GM19035 (cell line): Measurements from ENCODE around the gene EMILIN2.
"Not testable (repeated sequence)": the region's sequence is repeated elsewhere in the genome, so short reads cannot be mapped to it uniquely, and the experiment has no call there.

Experiments
- ATAC-seq: cut with Tn5 transposase; IDR thresholded peaks from one replicate; pipeline ENCODE4 v1.9.1; 2021; ENCODE audit not compliant: unreplicated experiment

EMILIN2 gene

GRCh38 chr18:2846636-2847316 is at the start of gene EMILIN2:
Gene EMILIN2, plus strand, starts transcription at chr18:2847006. Its CDS starts 183 bp downstream, at chr18:2847189.
- peak; percentile 47 for ATAC-seq

DNA sequence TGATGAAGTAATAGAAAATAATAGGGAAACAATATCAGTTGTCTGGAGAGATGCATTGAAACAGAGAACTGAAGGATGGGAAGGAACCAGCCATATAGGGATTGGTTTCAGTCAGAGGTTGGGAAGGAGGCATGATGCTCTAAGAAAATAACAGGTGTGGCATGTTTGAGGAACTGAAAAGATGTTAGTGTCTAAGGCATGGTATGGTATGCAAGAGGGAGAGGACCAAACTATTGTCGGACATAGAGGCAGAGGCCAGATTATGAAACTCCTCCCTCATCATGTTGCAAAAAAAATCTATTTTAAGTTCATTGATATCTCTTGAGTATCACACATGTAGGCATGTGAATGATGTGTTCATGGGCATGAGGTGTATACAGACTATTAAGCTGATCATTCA is 48.9 kb upstream of the EMILIN2 start:
- no peak for ATAC-seq

GRCh38 chr18:2799369-2799768 is 47.4 kb upstream of the EMILIN2 start:
- ATAC-seq: no peak

- no peak for ATAC-seq
Observed at GRCh38 chr18:2805970-2806943, 40.5 kb upstream of the EMILIN2 start.

DNA sequence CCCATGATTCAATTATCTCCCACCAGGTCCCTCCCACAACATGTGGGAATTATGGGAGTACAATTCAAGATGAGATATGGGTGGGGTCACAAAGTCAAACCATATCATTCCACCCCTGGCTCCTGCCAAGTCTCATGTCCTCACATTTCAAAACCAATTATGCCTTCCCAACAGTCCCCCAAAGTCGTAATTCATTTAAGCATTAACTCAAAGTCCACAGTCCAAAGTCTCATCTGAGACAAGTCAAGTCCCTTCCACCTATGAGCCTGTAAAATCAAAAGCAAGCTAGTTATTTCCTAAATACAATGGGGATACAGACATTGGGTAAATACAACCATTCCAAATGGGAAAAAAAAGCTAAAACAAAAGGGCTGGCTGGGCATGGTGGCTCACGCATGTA is 38.2 kb upstream of the EMILIN2 start:
- not testable (repeated sequence) for ATAC-seq

GRCh38 chr18:2809666-2810183 is 37.1 kb upstream of the EMILIN2 start:
- ATAC-seq: not testable (repeated sequence)

GRCh38 chr18:2811416-2811815 is 35.4 kb upstream of the EMILIN2 start:
- ATAC-seq: no peak

GRCh38 chr18:2814928-2815327 is 31.9 kb upstream of the EMILIN2 start:
- ATAC-seq: no peak

DNA sequence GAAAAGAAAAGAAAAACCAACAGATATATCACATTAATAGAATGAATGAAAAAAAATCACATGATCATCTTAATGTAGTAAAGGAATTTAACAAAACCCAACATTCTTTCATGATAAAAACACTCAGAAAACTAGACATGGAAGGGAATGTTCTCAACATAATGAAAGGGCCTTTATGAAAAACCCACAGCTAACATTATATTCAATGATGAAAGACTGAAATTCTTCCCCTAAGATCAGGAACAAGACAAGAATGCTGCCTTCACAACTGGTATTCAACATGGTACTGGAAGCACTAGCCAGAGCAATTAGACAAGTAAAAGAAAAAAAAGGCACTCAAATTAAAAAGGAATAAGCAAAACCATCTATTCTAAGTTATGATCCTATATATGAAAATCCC is 28.5 kb upstream of the EMILIN2 start:
- no peak for ATAC-seq

DNA sequence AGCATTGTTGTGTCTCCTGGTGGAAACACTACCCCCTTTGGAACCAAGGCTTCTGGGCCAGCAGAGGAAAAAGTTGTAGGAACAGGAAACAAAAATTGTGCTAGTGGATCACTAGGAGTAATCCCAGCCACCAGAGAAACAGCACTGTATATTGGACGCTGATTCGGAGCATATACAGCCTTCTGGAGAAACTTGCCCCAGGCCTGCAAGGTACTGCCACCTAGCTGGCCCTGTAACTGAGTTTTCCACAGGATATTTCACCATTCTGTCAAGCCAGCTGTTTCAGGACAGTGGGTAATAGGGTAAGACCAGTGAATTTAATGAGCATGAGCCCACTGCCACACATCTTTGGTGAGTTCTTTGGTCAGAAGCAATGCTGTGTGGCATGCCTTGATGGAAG is 25.1 kb upstream of the EMILIN2 start:
- ATAC-seq: no peak

- no peak for ATAC-seq
Observed at GRCh38 chr18:2822213-2822921, 24.4 kb upstream of the EMILIN2 start.

GRCh38 chr18:2823202-2823601 is 23.6 kb upstream of the EMILIN2 start:
- no peak for ATAC-seq

GRCh38 chr18:2823966-2824365 is 22.8 kb upstream of the EMILIN2 start:
- ATAC-seq: no peak

DNA sequence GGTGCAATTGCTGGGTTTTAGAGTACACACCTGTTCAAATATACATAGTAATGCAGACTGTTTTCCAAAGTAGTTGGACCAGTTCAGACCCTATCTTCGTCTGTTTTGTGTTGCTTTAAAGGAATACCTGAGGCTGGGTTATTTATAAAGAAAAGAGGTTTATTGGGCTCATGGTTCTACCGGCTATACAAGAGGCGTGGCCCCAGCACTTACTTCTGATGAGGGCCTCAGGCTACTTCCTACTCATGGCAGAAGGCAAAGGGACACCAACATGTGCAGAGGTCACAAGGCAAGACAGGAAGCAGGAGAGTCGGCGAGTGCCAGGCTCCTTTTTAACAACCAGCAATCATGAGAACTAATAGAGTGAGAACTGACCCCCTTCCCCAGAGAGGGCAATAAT is 21.9 kb upstream of the EMILIN2 start:
- ATAC-seq: no peak

DNA sequence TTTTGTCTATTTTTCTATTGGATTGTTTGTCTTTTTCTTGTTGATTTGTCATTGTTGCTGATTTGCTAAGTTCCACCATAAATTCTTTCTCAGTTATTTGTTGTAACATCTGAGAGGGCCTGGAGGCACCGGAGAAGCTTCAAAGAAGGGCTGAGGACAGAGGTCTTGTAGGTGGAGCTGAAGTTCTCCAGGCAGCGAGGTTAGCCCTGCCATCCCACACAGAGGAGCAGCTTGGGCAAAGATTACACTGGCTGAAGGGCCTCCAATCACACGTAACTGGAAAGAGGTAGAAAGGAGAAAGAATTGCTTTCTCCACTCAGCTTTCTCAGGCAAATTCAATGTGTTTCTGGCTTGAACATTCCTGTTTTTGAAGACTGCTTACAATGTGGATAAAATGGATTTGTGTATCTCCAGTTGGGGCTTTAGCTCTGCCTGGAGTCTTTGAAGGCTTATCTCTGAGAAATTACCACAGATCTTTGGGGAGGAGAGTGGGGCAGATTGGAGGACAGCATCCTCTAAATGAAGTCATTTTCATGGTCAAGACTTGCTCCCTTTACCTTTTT is 21.1 kb upstream of the EMILIN2 start:
- no peak for ATAC-seq

DNA sequence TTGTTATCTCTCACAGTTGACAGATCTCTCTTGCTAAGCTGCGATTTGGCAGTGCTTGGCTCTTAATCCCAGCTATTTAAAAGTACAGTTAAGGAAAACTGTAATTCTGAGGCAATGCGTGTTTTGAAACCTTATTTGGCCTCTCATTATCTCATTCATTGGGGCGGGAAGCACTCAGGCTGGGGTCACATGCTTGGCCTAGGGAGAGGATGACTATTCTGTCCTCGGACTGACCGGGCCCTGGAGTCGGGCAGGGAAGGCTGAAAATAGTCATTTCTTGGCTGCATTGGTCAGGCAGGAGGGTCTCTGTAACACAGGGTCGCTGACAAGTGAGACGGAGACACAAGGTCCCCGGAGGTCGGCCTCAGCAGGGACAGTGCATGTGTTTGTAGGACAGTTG is 20.2 kb upstream of the EMILIN2 start:
- no peak for ATAC-seq

GRCh38 chr18:2827061-2827460 is 19.7 kb upstream of the EMILIN2 start:
- ATAC-seq: no peak

DNA sequence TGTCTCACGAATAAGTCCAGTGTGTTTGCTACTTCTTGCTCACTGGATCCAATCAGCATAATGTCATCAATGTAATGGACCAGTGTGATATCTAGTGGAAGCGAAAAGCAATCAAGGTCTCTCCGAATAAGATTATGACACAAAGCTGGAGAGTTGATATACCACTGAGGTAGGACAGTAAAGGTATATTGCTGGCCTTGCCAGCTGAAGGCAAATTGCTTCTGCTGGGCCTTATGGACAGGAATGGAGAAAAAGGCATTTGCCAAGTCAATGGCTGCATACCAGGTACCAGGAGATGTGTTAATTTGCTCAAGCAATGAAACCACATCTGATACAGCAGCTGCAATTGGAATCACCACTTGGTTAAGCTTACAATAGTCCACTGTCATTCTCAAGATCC is 10.7 kb upstream of the EMILIN2 start:
- not testable (repeated sequence) for ATAC-seq

- ATAC-seq: not testable (repeated sequence)
Observed at GRCh38 chr18:2837290-2837689, 9.5 kb upstream of the EMILIN2 start.

- no peak for ATAC-seq
Observed at GRCh38 chr18:2839202-2839601, 7.6 kb upstream of the EMILIN2 start.

DNA sequence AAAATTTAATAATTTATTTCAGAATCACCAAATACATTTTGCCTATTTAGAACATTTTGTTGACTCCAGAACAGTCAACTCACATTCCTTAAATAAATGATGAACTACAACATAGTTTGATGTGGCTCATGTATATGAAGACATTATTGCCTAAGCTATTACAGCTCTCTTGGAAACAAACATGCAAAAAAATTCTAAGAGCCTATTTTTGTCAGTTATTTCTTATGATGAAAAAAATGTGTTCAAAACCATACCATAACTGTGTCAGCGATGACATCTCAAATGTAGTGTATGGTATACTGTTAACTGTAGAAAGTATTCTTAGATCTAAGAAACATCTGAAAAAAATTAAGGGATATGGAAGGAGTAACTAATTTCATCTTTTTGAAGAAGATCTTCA is 6.3 kb upstream of the EMILIN2 start:
- ATAC-seq: no peak
